HG02642 (cell line): ENCODE measurements around the gene RNU5B-1.
A peak's percentile ranks its signal among the peaks of the same experiment; 100 is the strongest.

ENCODE experiments used
- ATAC-seq: cut with Tn5 transposase; IDR thresholded peaks from one replicate; pipeline ENCODE4 v1.9.1; 2021; ENCODE audit warnings: mild to moderate bottlenecking; ENCODE audit not compliant: unreplicated experiment, poor library complexity

RNU5B-1 gene

GRCh38 chr15:65286704-65287519 lies 17.6 kb upstream of the RNU5B-1 start, which contains the start of gene PARP16:
Gene PARP16 (minus strand): TSS chr15:65286883. CDS start chr15:65286426, 457 bp downstream.
- peak; percentile 90 for ATAC-seq

- ATAC-seq, result no peak
These were observed 17.0 kb upstream of the RNU5B-1 start for GRCh38 chr15:65287520-65287855.

GRCh38 chr15:65289261-65289854 lies 15.1 kb upstream of the RNU5B-1 start:
- no peak for ATAC-seq

- no peak for ATAC-seq
These were observed 14.2 kb upstream of the RNU5B-1 start for GRCh38 chr15:65290228-65290627.

- ATAC-seq, result no peak
These were observed 11.4 kb upstream of the RNU5B-1 start for GRCh38 chr15:65292938-65293518.

GRCh38 chr15:65298731-65299130 lies 5.7 kb upstream of the RNU5B-1 start:
- ATAC-seq, result no peak

GRCh38 chr15:65300924-65301441 lies 3.5 kb upstream of the RNU5B-1 start:
- no peak for ATAC-seq

GRCh38 chr15:65302061-65302460 lies 2.4 kb upstream of the RNU5B-1 start:
- no peak for ATAC-seq

GRCh38 chr15:65303687-65304380 lies 643 bp upstream of the RNU5B-1 start:
- ATAC-seq, result peak; percentile 11

GRCh38 chr15:65305150-65305758 lies 777 bp downstream of the RNU5B-1 start:
- no peak for ATAC-seq

GRCh38 chr15:65305776-65306175 lies 1.3 kb downstream of the RNU5B-1 start:
- ATAC-seq, result no peak

GRCh38 chr15:65306551-65306950 lies 2.1 kb downstream of the RNU5B-1 start:
- ATAC-seq, result no peak

- ATAC-seq, result no peak
These were observed 3.5 kb downstream of the RNU5B-1 start for GRCh38 chr15:65307978-65308377.

- ATAC-seq, result no peak
These were observed 5.5 kb downstream of the RNU5B-1 start for GRCh38 chr15:65309882-65310418.

- no peak for ATAC-seq
These were observed 6.1 kb downstream of the RNU5B-1 start for GRCh38 chr15:65310431-65311137.

- no peak for ATAC-seq
These were observed 7.3 kb downstream of the RNU5B-1 start for GRCh38 chr15:65311760-65312159.

- ATAC-seq, result no peak
These were observed 8.0 kb downstream of the RNU5B-1 start for GRCh38 chr15:65312400-65312916.

GRCh38 chr15:65318870-65319356 lies 14.4 kb downstream of the RNU5B-1 start:
- peak; percentile 54 for ATAC-seq

GRCh38 chr15:65323071-65323511 lies 18.6 kb downstream of the RNU5B-1 start:
- ATAC-seq, result no peak
